HL-60 (cell line): ENCODE measurements around the gene HECA.

ENCODE experiments used
- CTCF ChIP-seq: IDR thresholded peaks from one replicate; pipeline ENCODE4 v1.5.1; 2011; ENCODE audit warnings: low read length, control low read depth, inconsistent platforms; ENCODE audit not compliant: insufficient read depth
- GABPA ChIP-seq: IDR thresholded peaks from 2 replicates; pipeline ENCODE4 v1.6.1; 2012; ENCODE audit warnings: low read depth
- POLR2AphosphoS5 ChIP-seq: IDR thresholded peaks from 2 replicates; pipeline ENCODE4 v1.6.1; 2012; ENCODE audit warnings: low read depth
- REST ChIP-seq: IDR thresholded peaks from 2 replicates; pipeline ENCODE4 v1.6.1; 2012; ENCODE audit warnings: low read depth; ENCODE audit not compliant: insufficient replicate concordance

- TF ChIP-seq CTCF = no peak
- no peak for TF ChIP-seq GABPA
- no peak for TF ChIP-seq REST
- TF ChIP-seq POLR2AphosphoS5 = no peak
These were observed 13.8 kb downstream of the HECA start for GRCh38 chr6:139148557-139149235.
